HG03342 (cell line): Measurements from ENCODE around the gene LTBP4.
"Not testable (repeated sequence)": the region's sequence is repeated elsewhere in the genome, so short reads cannot be mapped to it uniquely, and the experiment has no call there.

Experiments used
- ATAC-seq: cut with Tn5 transposase; IDR thresholded peaks from one replicate; pipeline ENCODE4 v1.9.1; 2021; ENCODE audit warnings: mild to moderate bottlenecking, moderate library complexity; ENCODE audit not compliant: unreplicated experiment

LTBP4 gene

GRCh38 chr19:40611096-40611495, 9.9 kb downstream of the LTBP4 start:
- ATAC-seq = no peak

- ATAC-seq = no peak
Measured at GRCh38 chr19:40611900-40612698, 10.9 kb downstream of the LTBP4 start.

- ATAC-seq = no peak
Measured at GRCh38 chr19:40612831-40613689, 11.9 kb downstream of the LTBP4 start.

GRCh38 chr19:40613690-40614621, 12.8 kb downstream of the LTBP4 start:
- peak; percentile 37 for ATAC-seq

GRCh38 chr19:40614622-40615411, 13.6 kb downstream of the LTBP4 start:
- no peak for ATAC-seq

GRCh38 chr19:40616178-40616577, 15.0 kb downstream of the LTBP4 start:
- no peak for ATAC-seq

GRCh38 chr19:40616941-40617340, 15.8 kb downstream of the LTBP4 start:
- no peak for ATAC-seq

GRCh38 chr19:40617961-40618360, 16.8 kb downstream of the LTBP4 start:
- ATAC-seq = no peak

- no peak for ATAC-seq
Measured at GRCh38 chr19:40619333-40620160, 18.4 kb downstream of the LTBP4 start.

GRCh38 chr19:40620161-40620485, 19.0 kb downstream of the LTBP4 start:
- no peak for ATAC-seq

- no peak for ATAC-seq
Measured at GRCh38 chr19:40621283-40621682, 20.1 kb downstream of the LTBP4 start.

GRCh38 chr19:40621966-40622772, 21.0 kb downstream of the LTBP4 start:
- ATAC-seq = no peak

- no peak for ATAC-seq
Measured at GRCh38 chr19:40622773-40623075, 21.6 kb downstream of the LTBP4 start.

GRCh38 chr19:40623403-40624251, 22.5 kb downstream of the LTBP4 start:
- ATAC-seq = no peak

- ATAC-seq = not testable (repeated sequence)
Measured at GRCh38 chr19:40624369-40625153, 23.4 kb downstream of the LTBP4 start.

GRCh38 chr19:40625406-40626120, 24.4 kb downstream of the LTBP4 start:
- ATAC-seq = no peak
